Spleen (tissue), 11 donors: ENCODE measurements around the gene COL26A1. TPM values are rescaled to one million over a fixed set of nuclear protein-coding genes. Genes with fewer than 3 reads are reported as not detected.
"Not testable (repeated sequence)": the region's sequence is repeated elsewhere in the genome, so short reads cannot be mapped to it uniquely, and the experiment has no call there.

Source experiments
- DNase-seq: peaks from one replicate; pipeline ENCODE4 v3.0.0-alpha.2; 2020
- H3K27ac ChIP-seq, 8 donors: fragments of 200-600 bp; sonication (generic) in 7 of 8; 1 replicate in 4 of 8; 2 replicates in 4 of 8; pipeline versions ENCODE4 v1.5.0 to v1.8.0; 2016 to 2021; ENCODE audit warnings: inconsistent platforms in 4 of 8, mild to moderate bottlenecking in 4 of 8, moderate library complexity in 1 of 8
- H3K27me3 ChIP-seq, 7 donors: fragments of 200-600 bp; sonication (generic) in 6 of 7; replicated peaks in 1 of 7; 1 replicate in 4 of 7; 2 replicates in 3 of 7; pipeline versions ENCODE4 v1.5.0 to v1.8.0; 2016 to 2021; ENCODE audit warnings: inconsistent platforms in 3 of 7, mild to moderate bottlenecking in 1 of 7
- H3K36me3 ChIP-seq, 6 donors: fragments of 200-600 bp; sonication (generic) in 5 of 6; 1 replicate in 4 of 6; 2 replicates in 2 of 6; pipeline versions ENCODE4 v1.5.0 to v1.8.0; 2016 to 2021; ENCODE audit warnings: inconsistent platforms in 2 of 6
- H3K4me1 ChIP-seq, 6 donors: fragments of 200-600 bp; sonication (generic) in 5 of 6; 1 replicate in 3 of 6; 2 replicates in 3 of 6; pipeline versions ENCODE4 v1.5.0 to v1.8.0; 2016 to 2021; ENCODE audit warnings: inconsistent platforms in 3 of 6
- H3K4me3 ChIP-seq, 8 donors: fragments of 200-600 bp; sonication (generic) in 7 of 8; 1 replicate in 4 of 8; 2 replicates in 4 of 8; pipeline versions ENCODE4 v1.5.0 to v1.8.0; 2016 to 2021; ENCODE audit warnings: inconsistent platforms in 4 of 8, mild to moderate bottlenecking in 4 of 8, moderate library complexity in 2 of 8
- H3K9me3 ChIP-seq, 8 donors: fragments of 200-600 bp; sonication (generic) in 7 of 8; 1 replicate in 4 of 8; 2 replicates in 4 of 8; pipeline versions ENCODE4 v1.5.0 to v1.8.0; 2016 to 2021; ENCODE audit warnings: inconsistent platforms in 4 of 8
- POLR2A ChIP-seq, 3 donors: fragments of 450-650 bp; IDR thresholded peaks; one replicate each; pipeline ENCODE4 v1.5.1; 2017; ENCODE audit warnings: antibody characterized with exemption in 3 of 3, mild to moderate bottlenecking in 1 of 3
- POLR2AphosphoS5 ChIP-seq, 3 donors: sonication (generic); formaldehyde crosslinking; IDR thresholded peaks; one replicate each; pipeline ENCODE4 v1.5.1; 2017; ENCODE audit warnings: antibody characterized with exemption in 3 of 3
- WGBS, 5 donors: extraction: QIAGEN DNeasy Blood & Tissue Kit in 3 of 5; methylation state at CpG; one replicate each; pipeline versions ENCODE4 v1.1.5 to v1.1.7; 2013 to 2018; 5-methylcytosine and 5-hydroxymethylcytosine counted together
- intact Hi-C: fragments of 100-400 bp; cut with DNase I; formaldehyde crosslinking; loops from one replicate; pipeline ENCODE4 v1.15.0; 2023; ENCODE audit warnings: low total_unique reads
- polyA plus RNA-seq, 3 donors: library from polyadenylated mRNA; stranded (reverse); fragments of 200-250 nt; gene quantifications; one replicate each; pipeline ENCODE4 v1.2.1, GENCODE V29; 2013
- total RNA-seq, 7 donors: library from RNA; depleted of rRNA in 3 of 7; stranded (reverse); fragments of >200 nt in 3 of 7; fragmentation: NEBNext Ultra II Directional in 4 of 7; extraction: Animal tissue kit (Norgen Biotek cat#: 25700) in 4 of 7; gene quantifications; one replicate each; pipeline versions ENCODE4 v1.1.0 to v1.2.1, GENCODE V29; 2016 to 2021
- TF ChIP-seq, protein P1 (sequence below), 11 experiments: fragments of 200-600 bp in 7 of 11; fragments of 450-650 bp in 4 of 11; sonication (generic) in 4 of 11; IDR thresholded peaks in 8 of 11; conservative IDR thresholded peaks in 3 of 11; 1 replicate in 7 of 11; 2 replicates in 4 of 11; pipeline versions ENCODE4 v1.4.0 to v1.8.0; 2016 to 2021; ENCODE audit warnings: antibody characterized with exemption in 11 of 11, inconsistent platforms in 4 of 11, mild to moderate bottlenecking in 1 of 11
- donor health status: healthy with polysubstance abuse.
- donor health status: DM: no; HTN: no; CAD: no; lungs with moderate emphysema.
- donor health status: DM: no; HTN: no; CAD: no.
- donor health status: Bipolar disorder and iron deficiency.
- donor health status: healthy.
- donor health status: DM: no; HTN: no; CAD: no.
- donor health status: DM: yes; HTN: yes; CAD: no.

Gene COL26A1
- total and polyA plus RNA-seq, 10 donors = 0.15 to 0.32 (median 0.22) TPM; not detected in 4

- H3K9me3 ChIP-seq = no peaks in the 10 kb centered on the region
- 46 to 60% (median 53%) methylated on average over 5 of the region's 5 CpGs for WGBS, 5 donors
- intact Hi-C loops = no loop called here
These were observed 28.8 kb upstream of the COL26A1 start for GRCh38 chr7:101333912-101334311.

GRCh38 chr7:101340379-101340778 lies 22.3 kb upstream of the COL26A1 start:
- no peak overlapping the region for H3K27ac ChIP-seq
- no peaks in the 10 kb centered on the region for H3K36me3 ChIP-seq
- no peaks in the 10 kb centered on the region for H3K4me1 ChIP-seq
- H3K9me3 ChIP-seq = no peaks in the 10 kb centered on the region
- TF ChIP-seq, protein P1, sequence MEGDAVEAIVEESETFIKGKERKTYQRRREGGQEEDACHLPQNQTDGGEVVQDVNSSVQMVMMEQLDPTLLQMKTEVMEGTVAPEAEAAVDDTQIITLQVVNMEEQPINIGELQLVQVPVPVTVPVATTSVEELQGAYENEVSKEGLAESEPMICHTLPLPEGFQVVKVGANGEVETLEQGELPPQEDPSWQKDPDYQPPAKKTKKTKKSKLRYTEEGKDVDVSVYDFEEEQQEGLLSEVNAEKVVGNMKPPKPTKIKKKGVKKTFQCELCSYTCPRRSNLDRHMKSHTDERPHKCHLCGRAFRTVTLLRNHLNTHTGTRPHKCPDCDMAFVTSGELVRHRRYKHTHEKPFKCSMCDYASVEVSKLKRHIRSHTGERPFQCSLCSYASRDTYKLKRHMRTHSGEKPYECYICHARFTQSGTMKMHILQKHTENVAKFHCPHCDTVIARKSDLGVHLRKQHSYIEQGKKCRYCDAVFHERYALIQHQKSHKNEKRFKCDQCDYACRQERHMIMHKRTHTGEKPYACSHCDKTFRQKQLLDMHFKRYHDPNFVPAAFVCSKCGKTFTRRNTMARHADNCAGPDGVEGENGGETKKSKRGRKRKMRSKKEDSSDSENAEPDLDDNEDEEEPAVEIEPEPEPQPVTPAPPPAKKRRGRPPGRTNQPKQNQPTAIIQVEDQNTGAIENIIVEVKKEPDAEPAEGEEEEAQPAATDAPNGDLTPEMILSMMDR (IDR thresholded peaks at IDR 0.05 in 8 of 11, conservative IDR thresholded peaks at IDR 0.05 in 3 of 11) = no peak
- TF ChIP-seq POLR2A (IDR thresholded peaks at IDR 0.05) (no peak), POLR2AphosphoS5 (IDR thresholded peaks at IDR 0.05) (no peak)
- 83 to 89% (median 88%) methylated on average over 14 of the region's 14 CpGs for WGBS, 5 donors
- intact Hi-C loops = no loop called here
- peaks cover 0 to 17% (median 0%) of the 10 kb centered on the region in 7 donors for H3K27me3 ChIP-seq
- no peak for DNase-seq
- H3K4me3 ChIP-seq = no peak overlapping the region

More at GRCh38 chr7:101333912-101334311, 28.8 kb upstream of the COL26A1 start:
- TF ChIP-seq POLR2A (IDR thresholded peaks at IDR 0.05) (no peak), POLR2AphosphoS5 (IDR thresholded peaks at IDR 0.05) (no peak)
- TF ChIP-seq, protein P1 (IDR thresholded peaks at IDR 0.05 in 8 of 11, conservative IDR thresholded peaks at IDR 0.05 in 3 of 11) = no peak
- DNase-seq = no peak
- Histone ChIP-seq H3K4me1 (no peaks in the 10 kb centered on the region), H3K36me3 (no peaks in the 10 kb centered on the region), H3K27ac (no peak overlapping the region), H3K4me3 (no peak overlapping the region), H3K27me3 (peaks cover 0 to 22% (median 0%) of the 10 kb centered on the region in 7 donors)

- no peaks in the 10 kb centered on the region for H3K9me3 ChIP-seq
- no peaks in the 10 kb centered on the region for H3K4me1 ChIP-seq
- H3K27ac ChIP-seq = no peak overlapping the region
- TF ChIP-seq POLR2AphosphoS5 (IDR thresholded peaks at IDR 0.05) (no peak), POLR2A (IDR thresholded peaks at IDR 0.05) (no peak)
- TF ChIP-seq, protein P1 (IDR thresholded peaks at IDR 0.05 in 8 of 11, conservative IDR thresholded peaks at IDR 0.05 in 3 of 11) = no peak
- DNase-seq = no peak
- peaks cover 0 to 17% (median 0%) of the 10 kb centered on the region in 7 donors for H3K27me3 ChIP-seq
- no peaks in the 10 kb centered on the region for H3K36me3 ChIP-seq
- WGBS, 5 donors = 77 to 85% (median 81%) methylated on average over 7 of the region's 7 CpGs
- intact Hi-C loops = no loop called here
- H3K4me3 ChIP-seq = no peak overlapping the region
These were observed 19.8 kb upstream of the COL26A1 start for GRCh38 chr7:101342892-101343291.

GRCh38 chr7:101347477-101347876 lies 15.2 kb upstream of the COL26A1 start:
- intact Hi-C loops = no loop called here
- H3K36me3 ChIP-seq = no peaks in the 10 kb centered on the region
- no peak overlapping the region for H3K27ac ChIP-seq
- H3K27me3 ChIP-seq = peaks cover 0 to 35% (median 0%) of the 10 kb centered on the region in 7 donors
- TF ChIP-seq POLR2A (IDR thresholded peaks at IDR 0.05) (no peak), POLR2AphosphoS5 (IDR thresholded peaks at IDR 0.05) (no peak)
- TF ChIP-seq, protein P1 (IDR thresholded peaks at IDR 0.05 in 8 of 11, conservative IDR thresholded peaks at IDR 0.05 in 3 of 11) = no peak
- no peak for DNase-seq
- no peaks in the 10 kb centered on the region for H3K9me3 ChIP-seq
- H3K4me1 ChIP-seq = no peaks in the 10 kb centered on the region
- WGBS, 5 donors = 87 to 93% (median 92%) methylated on average over 15 of the region's 15 CpGs
- H3K4me3 ChIP-seq = no peak overlapping the region

DNA sequence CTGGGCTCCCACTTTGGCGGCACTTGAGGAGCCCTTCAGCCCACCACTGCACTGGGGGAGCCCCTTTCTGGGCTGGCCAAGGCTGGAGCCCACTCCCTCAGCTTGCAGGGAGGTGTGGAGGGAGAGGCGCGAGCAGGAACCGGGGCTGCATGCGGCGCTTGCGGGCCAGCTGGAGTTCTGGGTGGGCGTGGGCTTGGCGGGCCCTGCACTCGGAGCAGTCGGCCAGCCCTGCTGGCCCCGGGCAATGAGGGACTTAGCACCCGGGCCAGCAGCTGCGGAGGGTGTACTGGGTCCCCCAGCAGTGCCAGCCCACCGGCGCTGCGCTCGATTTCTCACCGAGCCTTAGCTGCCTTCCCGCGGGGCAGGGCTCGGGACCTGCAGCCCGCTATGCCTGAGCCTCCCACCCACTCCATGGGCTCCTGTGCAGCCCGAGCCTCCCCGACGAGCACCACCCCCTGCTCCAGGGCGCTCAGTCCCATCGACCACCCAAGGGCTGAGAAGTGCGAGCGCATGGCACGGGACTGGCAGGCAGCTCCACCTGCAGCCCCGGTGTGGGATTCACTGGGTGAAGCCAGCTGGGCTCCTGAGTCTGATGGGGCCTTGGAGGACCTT lies 14.1 kb upstream of the COL26A1 start:
- intact Hi-C loops, H3K4me1 ChIP-seq, H3K27ac ChIP-seq, DNase-seq, H3K9me3 ChIP-seq, H3K4me3 ChIP-seq, H3K36me3 ChIP-seq: not testable (repeated sequence)
- H3K27me3 ChIP-seq = peaks cover 0 to 33% (median 0%) of the 10 kb centered on the region in 7 donors
- WGBS, 5 donors = 83 to 97% (median 92%) methylated on average over 11 to 27 of the region's 32 CpGs

DNA sequence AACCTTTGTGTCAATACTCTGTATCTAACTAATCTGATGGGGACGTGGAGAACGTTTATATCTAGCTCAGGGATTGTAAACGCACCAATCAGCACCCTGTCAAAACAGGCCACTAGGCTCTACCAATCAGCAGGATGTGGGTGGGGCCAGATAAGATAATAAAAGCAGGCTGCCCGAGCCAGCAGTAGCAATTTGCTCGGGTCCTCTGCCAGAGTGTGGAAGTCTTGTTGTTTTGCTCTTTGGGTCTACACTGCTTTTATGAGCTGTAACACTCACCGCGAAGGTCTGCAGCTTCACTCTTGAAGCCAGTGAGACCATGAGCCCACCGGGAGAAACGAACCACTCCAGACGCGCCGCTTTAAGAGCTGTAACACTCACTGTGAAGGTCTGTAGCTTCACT lies 13.4 kb upstream of the COL26A1 start:
- peaks cover 0 to 28% (median 0%) of the 10 kb centered on the region in 7 donors for H3K27me3 ChIP-seq
- H3K4me3 ChIP-seq, intact Hi-C loops, DNase-seq, H3K4me1 ChIP-seq, H3K36me3 ChIP-seq, H3K27ac ChIP-seq, H3K9me3 ChIP-seq: not testable (repeated sequence)
- 80 to 88% (median 81%) methylated on average over 11 to 12 of the region's 12 CpGs for WGBS, 5 donors
